Measurements from ENCODE around the gene AGAP9. TPM values are rescaled to one million over a fixed set of nuclear protein-coding genes. Genes with fewer than 3 reads are reported as not detected.

AGAP9 gene
- total and polyA plus RNA-seq, 7 donors, result 0.82 to 2.7 (median 1.7) TPM

- intact Hi-C loops (cut with DNase I), result no loop called here
- Histone ChIP-seq H3K4me1 (no peaks in the 10 kb centered on the region), H3K36me3 (ENCODE audit: insufficient read depth in 1 of 2, low read depth in 1 of 2) (no peaks in the 10 kb centered on the region), H3K9me3 (no peaks in the 10 kb centered on the region), H3K27me3 (ENCODE audit: insufficient read depth in 3 of 3, low read length in 2 of 3) (peaks cover 0 to 2% (median 0%) of the 10 kb centered on the region in 3 donors), H3K27ac (no peak overlapping the region), H3K4me3 (no peak overlapping the region)
- TF ChIP-seq CTCF (IDR thresholded peaks at IDR 0.05), result no peak
- DNase-seq (no peak), ATAC-seq (no peak)
- 80 to 85% (median 83%) methylated on average over 4 of the region's 4 CpGs for WGBS, 3 donors
Observed at GRCh38 chr10:47458466-47459154, 64.8 kb downstream of the AGAP9 start.

- no peaks in the 10 kb centered on the region for H3K4me1 ChIP-seq
- H3K9me3 ChIP-seq, result no peaks in the 10 kb centered on the region
- ATAC-seq, result no peak
- H3K4me3 ChIP-seq, result no peak overlapping the region
- no peak overlapping the region for H3K27ac ChIP-seq
- intact Hi-C loops (cut with DNase I), result no loop called here
- no peaks in the 10 kb centered on the region for H3K36me3 ChIP-seq (ENCODE audit: insufficient read depth in 1 of 2, low read depth in 1 of 2)
- 94 to 97% (median 95%) methylated on average over 1 of the region's 1 CpG for WGBS, 3 donors
- peaks cover 0 to 2% (median 0%) of the 10 kb centered on the region in 3 donors for H3K27me3 ChIP-seq (ENCODE audit: insufficient read depth in 3 of 3, low read length in 2 of 3)
- TF ChIP-seq CTCF (IDR thresholded peaks at IDR 0.05), result no peak
- no peak for DNase-seq
Observed at GRCh38 chr10:47457826-47458225, 65.6 kb downstream of the AGAP9 start.

DNA sequence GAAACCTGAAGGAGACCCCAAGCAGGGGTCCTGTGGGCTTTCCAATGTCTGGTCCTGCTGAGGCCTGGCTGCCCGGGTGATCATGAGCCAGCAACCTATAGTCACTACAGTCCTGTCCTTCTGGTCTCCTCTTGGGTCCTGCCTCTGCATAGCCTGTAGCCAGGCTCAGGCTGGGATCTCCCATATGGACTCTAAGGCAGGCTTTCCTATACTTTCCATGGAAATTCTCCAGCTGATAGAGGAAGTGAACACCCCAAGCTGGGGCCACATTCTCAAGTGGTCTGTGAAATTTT lies 66.0 kb downstream of the AGAP9 start:
- Histone ChIP-seq H3K9me3 (no peaks in the 10 kb centered on the region), H3K27me3 (ENCODE audit: insufficient read depth in 3 of 3, low read length in 2 of 3) (peaks cover 0 to 2% (median 0%) of the 10 kb centered on the region in 3 donors), H3K4me3 (no peak overlapping the region), H3K4me1 (no peaks in the 10 kb centered on the region), H3K27ac (no peak overlapping the region), H3K36me3 (ENCODE audit: insufficient read depth in 1 of 2, low read depth in 1 of 2) (no peaks in the 10 kb centered on the region)
- DNase-seq (no peak), ATAC-seq (no peak)
- intact Hi-C loops (cut with DNase I), result no loop called here
- no peak for TF ChIP-seq CTCF (IDR thresholded peaks at IDR 0.05)
- WGBS, 3 donors, result 90 to 100% (median 95%) methylated on average over 1 of the region's 1 CpG

GRCh38 chr10:47456794-47457527 lies 66.5 kb downstream of the AGAP9 start:
- TF ChIP-seq CTCF (IDR thresholded peaks at IDR 0.05), result no peak
- ATAC-seq, result no peak
- WGBS, 3 donors, result 86 to 88% (median 87%) methylated on average over 6 of the region's 6 CpGs
- H3K27me3 ChIP-seq (ENCODE audit: insufficient read depth in 3 of 3, low read length in 2 of 3), result peaks cover 0 to 2% (median 0%) of the 10 kb centered on the region in 3 donors
- no peak overlapping the region for H3K4me3 ChIP-seq
- no peak overlapping the region for H3K27ac ChIP-seq
- no peaks in the 10 kb centered on the region for H3K9me3 ChIP-seq
- intact Hi-C loops (cut with DNase I), result no loop called here
- H3K4me1 ChIP-seq, result no peaks in the 10 kb centered on the region
- H3K36me3 ChIP-seq (ENCODE audit: insufficient read depth in 1 of 2, low read depth in 1 of 2), result no peaks in the 10 kb centered on the region
- no peak for DNase-seq

Measured in psoas muscle (tissue), 8 donors.